ENCODE measurements around the gene LUZP2.

LUZP2 gene

GRCh38 chr11:24805671-24806070, 308.8 kb downstream of the LUZP2 start:
- no peak overlapping the region for H3K4me3 ChIP-seq (ENCODE audit: low read depth, low read length)

- no peak overlapping the region for H3K4me3 ChIP-seq (ENCODE audit: low read depth, low read length)
Measured at GRCh38 chr11:24808173-24808572, 311.3 kb downstream of the LUZP2 start.

GRCh38 chr11:24819006-24819405, 322.2 kb downstream of the LUZP2 start:
- no peak overlapping the region for H3K4me3 ChIP-seq (ENCODE audit: low read depth, low read length)

DNA sequence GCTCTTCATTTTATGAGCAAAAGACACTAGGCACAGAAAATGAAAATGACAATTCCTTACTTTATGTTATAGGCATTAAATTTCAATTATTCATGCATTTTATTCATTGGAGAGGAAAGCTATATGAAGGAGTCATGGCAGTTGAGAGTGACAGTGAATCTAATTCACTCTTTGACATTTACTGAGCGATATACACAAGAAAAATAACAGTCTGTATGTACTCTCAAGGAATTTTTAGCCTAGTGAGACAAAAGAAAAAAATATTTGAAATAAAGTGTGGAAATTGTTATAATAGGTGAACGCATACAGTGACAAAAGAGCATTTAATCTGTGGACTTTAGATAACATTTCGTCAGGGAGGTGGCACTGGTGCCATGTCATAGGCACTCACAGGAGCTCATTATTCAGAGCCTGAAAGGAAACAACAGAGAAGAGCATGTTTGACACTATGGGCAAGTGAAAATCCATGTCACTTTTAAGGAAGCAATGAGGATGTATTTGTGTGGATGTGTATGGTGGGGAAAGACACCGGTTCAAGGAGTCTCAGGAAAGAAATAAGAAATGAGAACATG, 323.1 kb downstream of the LUZP2 start:
- H3K4me3 ChIP-seq (ENCODE audit: low read depth, low read length): no peak overlapping the region

DNA sequence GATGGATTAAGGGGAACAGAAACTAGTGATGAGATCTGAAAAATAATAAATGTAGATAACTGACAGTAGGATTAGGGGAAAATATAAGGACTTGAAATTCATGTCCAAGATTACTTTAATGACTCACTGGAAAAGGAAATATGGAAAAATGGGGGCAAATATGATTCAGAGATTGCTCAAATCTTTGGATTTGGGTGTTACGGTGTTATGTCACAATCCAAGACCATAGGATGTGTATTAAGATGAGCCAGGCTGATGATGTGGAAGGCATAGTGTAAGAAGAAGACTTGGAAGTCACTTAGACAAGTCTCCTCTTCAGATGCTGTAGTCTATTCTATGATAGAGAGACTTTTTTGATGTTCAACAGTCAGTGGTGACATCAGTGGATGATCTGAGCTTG, 323.7 kb downstream of the LUZP2 start:
- H3K4me3 ChIP-seq (ENCODE audit: low read depth, low read length): no peak overlapping the region

GRCh38 chr11:24828938-24829605, 332.2 kb downstream of the LUZP2 start:
- H3K4me3 ChIP-seq (ENCODE audit: low read depth, low read length): no peak overlapping the region

DNA sequence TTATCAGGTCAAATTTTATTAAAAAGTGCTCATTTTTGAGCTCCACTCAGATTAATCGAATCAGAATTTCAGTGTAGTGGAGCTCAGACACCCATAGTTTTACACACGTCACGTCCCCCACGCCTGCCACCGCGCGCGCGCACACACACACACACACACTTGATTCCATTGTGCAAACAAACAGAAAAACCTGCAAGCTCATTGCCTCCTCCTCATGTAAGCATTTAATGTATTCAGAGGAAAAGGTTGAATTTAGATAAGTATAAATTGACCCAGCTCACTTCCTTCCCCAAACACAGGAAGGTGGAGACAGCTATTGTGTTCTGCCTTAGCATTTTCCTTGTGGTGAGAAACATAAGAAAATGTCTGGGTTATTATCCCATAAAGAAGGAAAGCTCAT, 336.7 kb downstream of the LUZP2 start:
- no peak overlapping the region for H3K4me3 ChIP-seq (ENCODE audit: low read depth, low read length)

DNA sequence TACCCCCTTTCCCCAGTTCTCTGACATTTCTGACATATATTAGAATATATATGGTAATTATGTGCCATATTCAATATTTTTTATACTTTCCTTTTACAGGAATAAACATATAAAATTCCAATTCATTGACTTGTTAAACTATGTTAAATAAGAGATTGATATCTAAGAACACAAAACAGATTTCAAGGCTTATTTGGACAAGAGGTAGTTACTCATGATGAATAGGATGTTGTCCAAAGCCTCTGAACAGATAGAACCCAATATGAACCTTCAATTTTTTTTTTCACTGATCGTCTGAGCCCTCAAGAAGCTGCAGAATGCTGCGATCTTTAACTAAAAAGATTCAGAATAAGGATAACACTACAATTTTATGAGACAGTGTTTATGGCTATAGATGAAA, 340.3 kb downstream of the LUZP2 start:
- no peak overlapping the region for H3K4me3 ChIP-seq (ENCODE audit: low read depth, low read length)

DNA sequence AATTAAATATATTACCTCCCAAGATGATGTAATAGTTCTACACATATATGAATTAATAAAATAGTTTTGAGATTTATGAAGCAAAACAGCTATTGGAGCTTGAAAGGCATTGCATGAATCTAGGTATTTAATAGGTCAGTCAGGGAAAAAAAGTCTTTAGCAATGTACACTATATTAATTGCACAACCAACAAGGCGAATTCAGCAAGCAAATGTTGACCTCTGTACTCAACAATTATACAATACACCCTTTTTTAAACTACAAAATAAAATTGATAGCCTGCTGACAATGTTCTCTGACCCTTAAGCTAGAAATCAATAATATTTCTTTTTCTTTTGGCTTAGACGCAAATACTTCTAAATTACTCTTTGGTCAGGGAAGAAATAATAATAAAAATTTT, 345.5 kb downstream of the LUZP2 start:
- H3K4me3 ChIP-seq (ENCODE audit: low read depth, low read length): no peak overlapping the region

DNA sequence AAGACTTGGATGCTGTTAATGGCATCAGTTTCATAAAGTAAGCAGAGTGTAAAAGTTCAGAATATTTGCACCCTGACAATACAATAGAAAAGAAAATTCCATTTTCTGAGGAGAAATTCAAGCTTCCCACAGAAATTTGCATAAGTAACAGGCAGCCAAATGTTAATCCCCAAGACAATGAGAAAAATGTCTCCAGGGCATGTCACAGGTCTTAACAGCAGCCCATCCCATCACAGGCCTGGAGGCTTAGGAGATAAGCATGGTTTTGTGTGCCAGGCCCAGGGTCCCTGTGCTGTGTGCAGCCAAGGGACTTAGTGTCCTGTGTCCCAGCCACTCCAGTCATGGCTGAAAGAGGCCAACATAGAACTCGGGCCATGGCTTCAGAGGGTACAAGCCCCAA, 347.6 kb downstream of the LUZP2 start:
- H3K4me3 ChIP-seq (ENCODE audit: low read depth, low read length): no peak overlapping the region

DNA sequence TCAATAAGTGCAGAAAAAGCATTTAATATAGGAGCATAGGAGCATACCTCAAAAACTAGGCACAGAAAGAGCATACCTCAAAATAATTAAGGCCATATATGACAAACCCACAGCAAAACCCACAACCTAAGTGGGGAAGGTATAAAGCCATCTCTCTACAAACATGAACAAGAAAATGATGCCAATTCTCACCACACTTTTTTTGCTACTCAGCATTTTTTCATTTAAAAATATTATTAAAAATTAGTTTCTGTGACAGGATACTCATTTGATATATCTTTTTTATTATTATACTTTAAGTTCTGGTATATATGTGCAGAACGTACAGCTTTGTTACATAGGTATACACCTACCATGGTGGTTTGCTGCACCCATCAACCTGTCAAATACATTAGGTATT, 352.0 kb downstream of the LUZP2 start:
- H3K4me3 ChIP-seq (ENCODE audit: low read depth, low read length): no peak overlapping the region

GRCh38 chr11:24855951-24856350, 359.1 kb downstream of the LUZP2 start:
- H3K4me3 ChIP-seq (ENCODE audit: low read depth, low read length): no peak overlapping the region

DNA sequence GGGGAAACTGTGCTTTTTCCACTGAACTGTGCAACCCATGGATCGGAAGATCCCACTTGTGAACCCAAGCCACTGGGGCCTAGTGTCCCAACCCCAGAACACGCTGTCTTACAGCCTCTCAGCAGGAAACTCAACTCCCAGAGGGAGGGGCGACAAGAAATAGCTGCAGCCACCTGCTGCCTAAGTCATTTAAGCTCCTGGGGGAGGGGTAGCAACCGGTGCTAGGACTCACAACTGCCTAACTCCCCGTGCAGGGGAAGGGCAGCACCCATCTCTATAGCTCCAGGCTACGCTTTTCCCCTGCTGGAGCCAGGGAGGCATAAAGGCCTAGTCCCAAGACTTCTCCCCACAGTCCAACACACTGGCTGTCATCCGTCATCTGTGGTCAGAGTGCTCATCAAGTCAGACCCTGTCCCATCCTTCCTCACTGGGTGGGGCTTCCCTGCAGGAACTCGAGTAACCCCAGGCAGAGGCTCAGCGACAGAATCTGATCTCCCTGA, 363.0 kb downstream of the LUZP2 start:
- no peak overlapping the region for H3K4me3 ChIP-seq (ENCODE audit: low read depth, low read length)

DNA sequence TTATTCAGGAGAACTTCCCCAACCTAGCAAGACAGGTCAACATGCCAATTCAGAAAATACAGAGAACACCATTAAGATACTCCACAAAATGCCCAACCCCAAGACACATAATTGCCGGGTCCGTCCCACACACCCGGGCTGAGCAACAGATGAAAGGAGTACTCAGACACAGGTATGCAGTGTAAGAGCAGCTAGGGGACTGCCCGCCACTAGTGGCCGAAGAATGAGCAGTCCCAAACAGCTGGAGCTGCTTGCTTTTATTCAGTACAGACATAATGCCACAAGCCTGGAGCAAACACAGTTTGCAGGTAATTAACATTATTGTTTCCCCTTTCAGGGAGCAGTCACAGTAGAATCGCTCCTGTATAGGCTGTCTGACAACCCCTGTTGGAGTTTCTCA, 364.6 kb downstream of the LUZP2 start:
- no peak overlapping the region for H3K4me3 ChIP-seq (ENCODE audit: low read depth, low read length)

GRCh38 chr11:24866743-24867142, 369.9 kb downstream of the LUZP2 start:
- no peak overlapping the region for H3K4me3 ChIP-seq (ENCODE audit: low read depth, low read length)

GRCh38 chr11:24870048-24870447, 373.2 kb downstream of the LUZP2 start:
- H3K4me3 ChIP-seq (ENCODE audit: low read depth, low read length): no peak overlapping the region

DNA sequence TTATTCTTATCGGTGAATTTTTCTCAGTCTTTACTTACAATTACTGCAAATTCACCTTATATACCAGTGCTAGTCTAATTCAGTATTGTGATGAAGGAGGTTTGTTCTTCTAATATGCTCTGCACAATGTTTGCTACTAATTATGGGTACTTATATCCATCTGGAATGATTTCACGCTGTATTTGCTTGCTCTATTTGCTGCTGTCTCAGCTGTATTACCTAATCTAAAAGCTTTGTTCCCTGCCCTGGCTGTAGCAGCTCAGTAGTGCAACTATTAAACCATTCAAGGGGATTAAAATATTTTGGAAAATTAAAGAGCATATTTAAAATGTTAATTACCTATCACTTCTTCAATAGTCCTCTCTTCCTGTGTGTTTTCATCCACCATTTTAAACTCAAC, 375.3 kb downstream of the LUZP2 start:
- no peak overlapping the region for H3K4me3 ChIP-seq (ENCODE audit: low read depth, low read length)

DNA sequence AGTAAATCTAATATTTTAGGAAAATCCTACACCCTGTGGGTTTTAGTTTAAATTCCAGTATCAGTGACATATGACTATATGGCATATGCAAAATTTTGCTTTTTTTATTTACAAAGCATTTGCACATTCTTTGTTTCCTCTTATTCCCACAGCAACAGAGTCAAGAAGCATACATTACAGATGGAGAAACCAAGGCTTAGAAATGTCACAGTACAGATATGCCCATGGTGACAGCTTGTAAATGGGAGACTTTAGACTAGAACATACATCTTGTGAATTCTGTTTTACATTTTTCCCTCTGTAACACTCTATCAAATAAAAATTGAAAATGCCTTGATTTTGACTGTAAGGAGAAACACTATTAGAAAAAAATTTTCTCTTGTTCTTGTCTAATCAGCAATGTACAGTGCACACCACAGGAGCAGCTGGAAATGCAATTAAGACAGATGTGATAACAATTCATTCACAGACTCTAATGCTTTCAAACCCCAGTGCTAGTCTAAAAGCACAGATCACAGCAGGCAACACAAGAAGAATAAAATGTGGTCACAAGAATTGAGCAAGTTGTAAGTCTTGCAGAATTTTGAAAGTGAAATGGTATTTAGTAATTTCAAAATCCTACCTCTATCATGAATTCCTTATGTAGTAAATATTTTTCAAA, 375.9 kb downstream of the LUZP2 start:
- H3K4me3 ChIP-seq (ENCODE audit: low read depth, low read length): no peak overlapping the region

- no peak overlapping the region for H3K4me3 ChIP-seq (ENCODE audit: low read depth, low read length)
Measured at GRCh38 chr11:24880962-24881361, 384.1 kb downstream of the LUZP2 start.

GRCh38 chr11:24885580-24886173, 388.8 kb downstream of the LUZP2 start:
- H3K4me3 ChIP-seq (ENCODE audit: low read depth, low read length): no peak overlapping the region

DNA sequence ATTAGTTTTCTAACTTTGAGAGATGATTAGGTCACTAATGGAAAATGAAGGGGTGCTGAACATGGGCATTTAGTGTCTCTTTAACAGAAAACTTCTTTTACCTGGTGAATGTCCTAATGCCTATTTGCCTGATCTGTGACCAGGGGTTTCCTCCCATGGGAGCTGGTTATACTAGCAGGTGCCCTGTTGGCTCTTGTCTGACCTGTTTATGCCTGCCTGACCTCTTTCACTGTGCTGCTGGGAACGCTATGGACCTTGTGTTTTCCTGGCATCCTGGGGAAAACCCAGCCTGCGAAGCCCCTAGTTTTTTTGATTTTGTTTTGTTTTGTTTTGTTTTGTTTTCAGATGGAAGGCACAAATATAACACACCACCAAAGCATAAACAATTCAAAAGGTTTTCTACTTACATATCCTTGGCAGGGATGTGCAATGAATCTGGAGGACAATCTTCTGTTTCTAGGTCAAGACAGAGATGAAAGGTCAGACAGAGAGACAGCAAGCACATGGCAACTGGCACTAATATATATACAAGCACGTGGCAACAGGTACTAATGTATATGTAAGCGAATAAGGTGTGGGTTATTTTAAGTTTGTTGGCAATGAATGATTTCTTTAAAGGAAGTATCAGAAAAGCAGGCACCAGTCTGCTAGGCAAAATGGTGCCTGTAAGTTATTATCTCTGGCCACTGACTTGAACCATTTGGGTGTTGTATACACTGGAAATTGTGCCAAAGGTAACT, 390.2 kb downstream of the LUZP2 start:
- H3K4me3 ChIP-seq (ENCODE audit: low read depth, low read length): no peak overlapping the region
